ENCODE data around the gene JMJD1C. TPM values are rescaled to one million over a fixed set of nuclear protein-coding genes. Genes with fewer than 3 reads are reported as not detected.

Gene JMJD1C
- polyA plus RNA-seq, 3 donors, result 88.6 to 121 (median 109) TPM

DNA sequence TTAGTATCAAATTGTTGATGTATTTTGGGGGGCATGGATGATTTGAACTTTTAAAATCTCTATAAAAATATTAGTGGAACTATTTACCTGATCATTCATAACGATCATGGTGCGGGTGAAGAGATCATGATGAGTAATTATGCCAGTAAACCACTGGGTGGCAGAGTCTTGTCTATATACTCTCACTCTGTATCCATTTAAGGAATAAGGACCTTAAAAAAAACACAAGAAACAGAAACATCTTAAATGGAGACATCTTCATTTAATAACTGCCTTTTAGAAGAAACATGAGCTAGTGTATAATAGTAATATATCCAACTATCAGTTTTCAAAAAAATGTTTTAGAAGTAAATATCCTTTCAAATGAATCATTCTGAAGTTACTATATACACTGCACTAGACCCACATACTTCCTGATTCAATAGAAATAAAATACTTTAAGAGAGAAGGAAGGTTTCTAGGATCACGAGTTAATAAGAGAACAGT is 248.6 kb downstream of the JMJD1C start:
- peak in 2 of 11 donors; percentile 10 to 23 for DNase-seq (ENCODE audit: extremely low read depth in 1 of 11, low read depth in 9 of 11, low spot score in 4 of 11)

DNA sequence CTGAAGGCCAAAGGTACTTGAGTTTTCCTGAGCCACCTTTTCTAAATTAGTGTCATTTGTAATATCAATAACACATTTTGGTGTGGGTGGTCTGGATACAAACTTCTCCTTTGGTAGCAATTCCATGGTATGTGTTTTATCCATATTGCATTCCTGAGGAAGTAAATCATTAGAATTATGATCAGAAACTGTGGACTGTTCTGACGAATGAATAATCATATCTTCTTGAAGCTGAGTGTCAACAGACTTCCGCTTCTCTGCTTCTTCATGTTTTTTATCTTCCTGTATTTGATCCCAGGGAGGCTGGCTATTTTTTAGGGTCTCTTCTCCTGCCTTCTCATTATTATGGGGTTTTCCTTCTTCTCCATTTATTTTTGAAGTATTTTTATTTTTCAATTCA is 251.2 kb downstream of the JMJD1C start:
- DNase-seq (ENCODE audit: extremely low read depth in 1 of 11, low read depth in 9 of 11, low spot score in 4 of 11), result no peak

DNA sequence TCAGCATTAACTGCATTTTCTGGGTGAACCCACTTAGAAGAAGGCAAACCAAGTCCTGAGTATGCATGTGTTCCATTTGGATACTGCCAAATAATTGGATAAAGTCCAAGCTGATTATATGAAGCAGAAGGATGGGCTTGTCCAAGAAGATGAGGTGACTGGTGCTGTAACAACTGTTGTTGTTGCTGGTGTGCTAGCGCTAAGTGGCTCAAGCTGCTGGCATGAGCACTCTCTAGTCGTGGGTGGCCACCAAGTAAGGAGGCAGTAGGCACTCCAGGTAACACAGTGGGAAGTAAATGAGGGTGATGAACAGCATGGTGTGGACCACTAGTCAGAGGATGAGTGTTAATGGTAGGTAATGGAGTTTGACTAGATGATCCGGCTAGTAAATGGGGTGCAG is 252.3 kb downstream of the JMJD1C start:
- no peak for DNase-seq (ENCODE audit: extremely low read depth in 1 of 11, low read depth in 9 of 11, low spot score in 4 of 11)

DNA sequence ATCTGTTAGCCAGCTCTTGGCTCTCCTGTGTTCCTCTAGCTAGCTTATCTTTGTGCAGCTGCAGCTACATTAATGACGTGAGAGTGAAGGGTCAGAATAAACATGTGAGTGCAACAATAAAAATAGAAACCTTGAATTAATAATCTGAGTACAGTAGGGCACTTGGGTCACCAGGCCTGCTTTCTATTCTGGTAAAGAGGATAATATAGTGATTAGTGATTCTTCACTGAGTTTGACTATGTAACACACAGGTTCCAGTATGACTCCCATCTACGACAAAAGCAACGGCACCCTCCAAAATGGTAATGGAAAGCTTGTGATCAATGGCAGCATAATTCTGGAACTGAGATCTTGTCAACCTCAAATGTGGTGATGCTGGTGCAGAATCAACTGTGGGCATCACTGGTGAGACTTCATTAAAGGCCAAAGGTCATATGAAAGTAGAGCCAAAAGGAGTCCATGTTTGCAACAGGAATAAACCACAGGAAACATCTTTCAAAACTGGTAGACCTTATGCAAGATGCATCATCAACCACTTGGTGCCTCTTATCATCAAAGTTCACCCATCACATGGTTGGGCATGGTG is 255.1 kb downstream of the JMJD1C start:
- DNase-seq (ENCODE audit: extremely low read depth in 1 of 11, low read depth in 9 of 11, low spot score in 4 of 11), result no peak

DNA sequence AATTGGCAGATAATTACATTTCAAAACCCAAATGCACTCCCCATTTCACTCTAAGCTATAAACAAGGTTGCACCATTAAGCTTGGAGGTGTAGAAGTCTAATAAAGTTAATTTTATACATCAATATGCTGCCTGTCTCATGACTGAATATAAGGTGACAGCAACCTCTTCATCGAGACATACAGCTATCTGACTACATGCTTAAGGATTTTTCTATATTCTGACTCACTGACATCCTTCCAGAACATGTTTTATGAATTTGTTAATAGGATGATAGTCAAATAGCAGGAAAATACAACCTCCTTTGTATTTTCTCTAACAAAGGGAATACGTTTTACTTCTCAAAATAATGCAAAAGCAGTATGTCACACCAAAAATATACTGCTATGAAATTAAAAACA is 256.1 kb downstream of the JMJD1C start:
- DNase-seq (ENCODE audit: extremely low read depth in 1 of 11, low read depth in 9 of 11, low spot score in 4 of 11), result no peak

DNA sequence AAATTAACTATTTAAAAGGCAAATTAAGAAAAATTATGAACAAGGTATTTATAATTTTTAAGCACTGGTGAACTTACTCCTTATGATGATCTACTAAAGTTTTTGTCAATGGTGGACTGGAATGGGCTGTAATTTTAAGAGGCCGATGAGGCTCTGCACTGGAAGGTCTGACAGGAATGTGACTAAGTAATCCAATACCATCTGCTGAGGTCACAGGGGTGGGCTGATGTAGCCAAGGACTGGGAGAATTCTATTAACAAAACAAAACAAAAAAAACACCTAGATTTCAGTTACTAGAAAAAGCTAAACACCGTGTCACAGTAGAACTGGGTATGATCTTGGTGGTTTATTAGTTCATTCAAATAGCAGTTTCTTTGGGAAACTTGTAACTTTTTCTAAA is 256.8 kb downstream of the JMJD1C start:
- peak in 4 of 11 donors; percentile 15 to 54 (median 37) for DNase-seq (ENCODE audit: extremely low read depth in 1 of 11, low read depth in 9 of 11, low spot score in 4 of 11)

DNA sequence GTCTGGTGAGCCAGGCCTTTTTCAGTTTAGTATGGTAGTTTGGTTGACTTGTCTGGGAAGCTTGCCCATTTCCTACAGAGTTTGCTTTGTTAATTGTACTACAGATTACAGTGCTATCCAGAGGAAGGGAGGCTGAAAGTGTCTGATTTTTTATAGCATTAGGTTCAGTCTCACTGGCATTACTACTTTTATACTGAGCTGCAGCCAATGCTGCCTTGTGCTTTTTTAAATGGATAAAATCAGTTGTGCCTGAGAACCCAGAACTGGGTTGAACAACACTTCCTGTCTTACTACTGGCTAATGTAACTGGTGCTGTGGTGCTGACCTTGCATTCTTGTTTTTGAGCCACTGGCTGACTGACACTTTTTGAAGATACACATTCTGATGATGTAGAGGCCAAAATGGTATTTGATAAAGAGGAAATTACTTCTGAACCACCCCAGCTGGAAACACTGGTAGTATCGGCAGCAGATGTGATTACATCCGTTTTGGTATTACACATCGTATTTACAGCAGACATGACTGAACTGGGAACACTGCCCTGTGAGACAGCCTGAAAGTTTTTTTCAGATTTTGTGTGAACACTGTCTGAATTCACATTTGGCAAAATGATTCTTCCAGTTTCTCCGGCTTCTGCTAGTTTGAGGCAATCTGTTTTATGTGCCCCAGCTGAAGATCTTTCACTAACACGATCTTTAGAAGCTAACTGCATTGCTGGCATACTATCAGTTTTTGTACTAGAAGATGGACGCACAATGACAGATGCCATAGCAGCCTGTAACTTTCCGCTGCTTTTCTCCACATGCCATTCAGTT is 258.6 kb downstream of the JMJD1C start:
- DNase-seq (ENCODE audit: extremely low read depth in 1 of 11, low read depth in 9 of 11, low spot score in 4 of 11), result peak in 2 of 11 donors; percentile 13 to 19

DNA sequence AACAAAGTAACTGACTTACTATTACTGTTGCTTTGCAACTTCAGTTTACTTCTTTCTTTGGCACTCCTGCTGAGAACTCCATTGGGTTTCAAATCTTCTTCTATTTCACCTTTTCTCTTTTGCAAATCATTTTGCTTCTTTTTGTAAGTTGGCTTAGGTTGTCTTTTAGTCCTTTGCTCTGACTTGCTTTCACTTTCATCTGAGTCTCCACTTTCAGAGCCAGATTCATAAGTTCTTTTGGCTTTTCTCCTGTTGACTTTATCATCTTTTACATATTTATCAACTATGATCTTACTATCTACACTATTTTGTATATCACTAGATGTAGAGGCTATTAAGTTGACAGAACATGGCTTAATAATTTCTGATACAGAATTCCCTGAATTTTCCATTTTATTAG is 259.2 kb downstream of the JMJD1C start:
- DNase-seq (ENCODE audit: extremely low read depth in 1 of 11, low read depth in 9 of 11, low spot score in 4 of 11), result no peak

DNA sequence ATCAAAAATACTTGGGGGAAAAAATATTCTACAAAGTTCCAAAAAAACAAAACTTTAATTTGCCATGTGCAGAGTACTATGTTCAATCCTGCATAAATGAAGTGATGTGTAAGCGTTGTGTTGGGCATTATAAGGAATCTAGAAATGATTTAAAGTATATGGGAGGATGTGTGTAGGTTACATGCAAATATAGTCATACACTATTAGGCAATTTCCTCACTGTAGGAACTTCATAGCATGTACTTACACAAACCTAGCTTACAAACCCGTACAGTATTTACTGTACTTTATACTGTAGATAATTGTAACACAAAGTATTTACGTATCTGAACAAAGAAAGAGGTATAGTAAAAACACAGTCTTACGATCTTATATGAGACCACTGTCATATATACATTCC is 260.4 kb downstream of the JMJD1C start:
- DNase-seq (ENCODE audit: extremely low read depth in 1 of 11, low read depth in 9 of 11, low spot score in 4 of 11), result no peak

DNA sequence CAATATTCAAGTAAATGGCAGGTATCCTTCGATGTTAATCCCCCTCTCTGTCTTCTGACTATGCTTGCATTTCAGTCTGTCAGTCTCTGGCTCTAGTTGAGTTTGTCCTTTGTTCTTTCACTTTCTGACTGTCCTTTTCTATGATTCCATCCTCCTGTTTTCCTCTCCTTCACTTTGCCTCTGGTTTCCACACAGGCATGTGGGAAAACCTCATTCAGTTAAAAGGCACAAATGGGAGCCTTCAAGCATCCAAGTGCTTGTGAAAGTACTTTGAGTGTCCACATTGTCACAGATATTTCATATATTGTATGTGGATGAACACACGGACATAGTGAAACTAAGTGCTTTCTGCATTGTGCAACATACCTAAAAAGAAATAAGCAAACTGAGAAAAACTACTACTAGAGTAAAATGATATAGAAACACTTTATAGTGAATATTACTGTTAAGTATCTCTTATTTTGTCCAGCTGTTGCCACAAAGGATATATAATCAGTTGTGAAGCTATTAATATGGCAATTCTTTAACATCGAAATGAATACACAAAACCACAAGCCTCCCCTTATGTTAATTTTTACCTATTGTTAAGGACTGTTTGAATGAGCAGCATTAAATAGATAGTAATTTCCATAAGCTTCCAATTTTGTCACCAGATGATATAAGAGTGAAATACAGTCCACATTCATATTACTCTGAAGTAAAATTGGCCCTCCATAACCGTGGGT is 260.9 kb downstream of the JMJD1C start:
- DNase-seq (ENCODE audit: extremely low read depth in 1 of 11, low read depth in 9 of 11, low spot score in 4 of 11), result no peak

DNA sequence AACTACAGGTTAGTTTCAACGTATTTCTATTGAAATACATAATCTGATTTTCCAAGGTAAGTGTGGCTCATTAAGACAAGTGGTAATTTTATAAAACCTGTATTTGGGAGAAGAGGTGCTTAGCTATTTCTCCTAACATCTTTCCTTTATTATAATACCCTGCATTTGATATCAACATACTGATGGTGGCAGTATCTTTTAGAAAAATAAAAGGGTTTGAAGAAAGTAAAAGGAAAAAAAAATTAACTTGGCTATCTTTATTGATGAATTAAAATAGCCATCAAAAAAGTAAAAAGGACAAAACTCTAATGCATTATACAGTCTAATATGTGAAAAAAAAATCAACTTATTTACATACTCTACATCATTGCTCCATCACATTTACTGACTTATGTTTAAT is 264.7 kb downstream of the JMJD1C start:
- DNase-seq (ENCODE audit: extremely low read depth in 1 of 11, low read depth in 9 of 11, low spot score in 4 of 11), result no peak

DNA sequence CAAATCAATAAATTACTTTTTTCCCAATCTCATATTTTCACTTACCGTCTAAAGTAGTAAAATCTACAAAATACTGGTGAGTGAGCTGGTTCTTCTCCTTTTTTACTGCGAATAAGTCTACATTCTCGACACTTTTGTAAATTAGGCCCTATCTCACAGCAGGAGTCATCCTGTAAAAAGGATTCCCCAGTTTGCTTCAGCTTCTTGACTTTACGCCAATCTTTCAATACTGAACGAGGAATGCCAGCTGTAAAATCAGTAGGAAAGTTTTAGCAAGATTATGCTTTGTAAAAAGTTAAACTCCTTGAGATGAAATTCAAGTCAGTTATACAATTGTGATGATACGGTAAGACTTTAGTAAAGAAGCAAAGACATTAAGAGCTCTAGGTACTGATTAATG is 265.3 kb downstream of the JMJD1C start:
- DNase-seq (ENCODE audit: extremely low read depth in 1 of 11, low read depth in 9 of 11, low spot score in 4 of 11), result no peak

DNA sequence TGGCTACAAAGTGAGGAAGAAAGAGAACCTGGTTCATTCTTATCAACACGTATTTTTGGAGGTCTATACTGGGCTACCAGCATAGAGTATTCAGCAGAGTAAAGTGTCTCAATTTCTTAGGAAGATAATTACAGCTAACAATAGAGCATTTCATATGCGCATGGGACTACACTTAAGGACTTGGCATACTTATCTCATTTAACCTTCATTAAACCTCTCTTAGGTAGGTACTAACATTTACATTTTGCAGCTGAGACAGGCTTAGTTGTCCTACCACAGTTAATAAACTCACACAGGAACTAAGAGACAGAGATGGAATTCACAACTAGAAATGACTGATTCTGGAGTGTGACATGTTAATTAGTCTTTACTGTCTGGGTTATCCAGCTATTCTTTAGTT is 266.1 kb downstream of the JMJD1C start:
- DNase-seq (ENCODE audit: extremely low read depth in 1 of 11, low read depth in 9 of 11, low spot score in 4 of 11), result no peak

DNA sequence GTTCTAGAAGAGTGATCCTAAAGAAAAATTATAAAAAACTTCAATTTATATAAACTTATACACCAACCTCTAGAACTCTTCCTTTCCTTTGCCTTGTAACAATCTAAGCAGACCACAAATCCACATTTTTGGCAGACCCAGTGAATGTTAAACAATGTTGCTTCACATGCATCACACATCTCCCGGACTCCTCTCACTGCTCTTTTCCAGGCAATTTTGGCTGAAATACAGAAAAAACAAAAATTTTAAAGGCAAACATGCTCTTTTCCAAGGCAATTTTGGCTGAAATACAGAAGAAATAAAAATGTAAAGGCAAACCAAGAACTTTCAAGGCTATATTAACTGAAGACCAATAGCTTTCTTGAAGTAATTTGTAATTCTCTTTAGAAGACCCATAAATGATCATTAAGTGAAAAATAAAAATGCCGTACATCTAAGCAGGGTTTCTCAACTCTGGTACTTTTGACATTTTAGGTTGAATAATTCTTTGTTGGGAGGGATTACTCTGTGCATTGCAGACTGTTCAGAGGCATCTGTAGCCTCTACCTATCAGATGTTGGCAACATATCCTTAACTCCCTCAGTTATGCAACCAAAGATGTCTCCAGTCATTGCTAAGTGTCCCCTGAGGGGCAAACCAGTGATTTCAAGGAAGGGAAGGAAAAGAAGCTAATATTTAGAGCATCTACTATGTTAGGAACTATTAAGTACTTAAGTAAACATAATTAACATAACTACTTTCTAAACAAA is 268.3 kb downstream of the JMJD1C start:
- DNase-seq (ENCODE audit: extremely low read depth in 1 of 11, low read depth in 9 of 11, low spot score in 4 of 11), result peak in 7 of 11 donors; percentile 24 to 51 (median 42)

DNA sequence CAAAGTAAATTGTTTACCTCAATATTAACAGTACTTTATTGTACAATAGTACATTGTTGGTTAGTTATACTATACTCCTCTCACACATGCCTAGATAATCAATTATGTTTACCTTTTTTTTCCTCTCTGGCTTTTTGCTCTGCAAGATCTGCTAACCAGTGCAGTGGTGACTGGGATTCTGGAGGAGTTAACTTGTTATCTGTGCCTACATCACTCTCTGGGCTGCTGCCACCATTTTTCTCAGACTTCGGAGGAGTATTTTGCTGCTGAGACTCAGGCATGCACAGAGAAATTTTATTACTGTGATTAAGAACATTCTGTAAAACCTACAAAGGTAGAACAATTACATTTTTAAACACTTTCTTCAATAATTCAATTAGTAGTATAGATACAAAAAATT is 273.0 kb downstream of the JMJD1C start:
- no peak for DNase-seq (ENCODE audit: extremely low read depth in 1 of 11, low read depth in 9 of 11, low spot score in 4 of 11)

DNA sequence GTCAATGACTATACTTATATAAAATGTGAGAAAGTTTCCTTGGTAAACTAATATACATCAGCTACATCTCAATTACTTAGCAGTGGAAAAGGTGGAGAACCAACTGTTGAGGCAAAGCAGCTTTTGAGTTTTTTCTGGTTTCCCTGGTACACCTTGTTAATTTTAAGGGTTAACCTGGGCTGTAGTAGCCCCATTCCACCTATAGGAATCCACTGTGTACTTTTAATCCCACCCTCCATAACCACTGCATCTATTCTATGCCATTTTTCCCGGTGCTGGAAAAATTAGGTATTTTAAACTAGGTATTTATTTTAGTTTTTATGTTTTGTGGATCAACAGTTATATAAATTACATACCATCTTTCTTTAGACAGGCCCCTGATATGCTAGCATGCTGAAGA is 290.2 kb downstream of the JMJD1C start:
- no peak for DNase-seq (ENCODE audit: extremely low read depth in 1 of 11, low read depth in 9 of 11, low spot score in 4 of 11)

DNA sequence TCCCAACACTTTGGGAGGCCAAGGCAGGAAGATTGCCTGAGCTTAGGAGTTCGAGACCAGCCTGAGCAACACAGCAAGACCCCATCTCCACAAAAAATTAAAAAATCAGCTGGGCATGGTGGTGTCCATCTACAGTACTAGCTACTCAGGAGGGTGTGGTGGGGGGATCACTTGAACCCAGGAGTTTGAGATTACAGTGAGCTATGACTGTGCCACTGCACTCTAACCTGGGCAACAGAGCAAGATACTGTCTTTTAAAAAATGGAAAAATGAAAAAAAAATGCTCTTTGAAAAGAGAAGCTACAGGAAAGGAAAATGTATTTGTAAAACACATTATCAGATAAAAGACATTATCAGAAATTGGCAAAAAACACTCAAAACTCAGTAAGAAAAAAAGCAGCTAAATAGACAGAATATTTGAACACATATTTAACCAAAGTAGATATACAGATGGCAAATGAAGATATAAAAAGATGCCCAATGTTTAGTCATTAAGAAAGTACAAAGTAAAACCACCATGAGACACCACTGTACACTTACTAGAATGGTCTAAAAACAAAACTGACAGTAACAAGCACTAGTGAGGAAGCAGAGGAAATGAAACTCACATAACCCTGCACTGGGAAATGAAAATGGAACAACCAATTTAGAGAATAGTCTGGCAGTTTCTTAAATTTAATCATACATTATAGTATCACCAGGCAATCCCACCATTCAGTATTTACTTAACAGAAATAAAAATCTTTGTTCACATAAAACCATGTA is 292.1 kb downstream of the JMJD1C start:
- DNase-seq (ENCODE audit: extremely low read depth in 1 of 11, low read depth in 9 of 11, low spot score in 4 of 11), result no peak

DNA sequence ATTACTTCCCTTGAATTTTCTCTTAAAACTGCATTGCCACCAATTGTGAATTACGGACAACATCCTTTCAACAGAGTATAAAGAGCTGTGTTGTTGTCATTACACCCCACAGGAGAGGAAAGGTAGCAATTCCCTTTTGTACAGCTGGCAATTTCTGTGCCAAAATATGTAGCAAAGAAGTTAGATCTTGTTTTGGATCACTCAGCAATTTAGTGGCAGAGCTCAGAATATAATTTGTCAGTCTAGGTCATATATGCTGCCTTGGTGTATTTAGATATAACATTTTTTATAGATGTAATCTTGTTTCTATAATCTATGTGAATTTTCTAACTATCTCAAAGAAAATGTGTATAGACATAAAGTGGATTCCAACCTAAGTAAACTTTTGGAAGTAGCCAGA is 293.9 kb downstream of the JMJD1C start:
- no peak for DNase-seq (ENCODE audit: extremely low read depth in 1 of 11, low read depth in 9 of 11, low spot score in 4 of 11)

Measured in renal cortex interstitium (tissue), 11 donors.